ENCODE measurements around the gene CHRNB4. TPM values are rescaled to one million over a fixed set of nuclear protein-coding genes. Genes with fewer than 3 reads are reported as not detected.

The CHRNB4 gene
- total and polyA plus RNA-seq, 2 of the 8 experiments (the other 6 are each of a cell fraction or from before 2014, with no cell fraction given) = 2.4 to 4.5 TPM

DNA sequence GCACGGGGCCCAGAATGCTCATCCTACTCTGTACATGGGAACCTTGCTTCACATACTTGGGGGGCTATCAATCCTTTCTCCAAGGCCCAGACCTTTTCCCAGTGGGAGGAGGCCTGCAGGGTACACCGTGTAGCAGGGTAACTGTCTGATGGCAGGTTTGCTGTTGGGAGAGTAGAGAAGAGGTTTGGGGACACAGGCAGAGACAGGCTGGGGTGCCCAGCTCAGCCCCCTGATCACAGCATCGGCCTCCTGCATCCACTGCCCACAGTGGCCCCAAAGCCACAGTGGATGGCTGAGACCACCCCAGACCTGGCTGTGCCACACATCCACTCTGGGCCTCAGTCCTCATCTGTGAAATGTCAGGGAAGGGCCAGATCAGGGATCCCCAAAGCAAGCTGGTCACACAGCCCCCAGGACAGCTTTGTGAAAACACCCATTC is 25.8 kb downstream of the CHRNB4 start:
- TF ChIP-seq CHD1 (IDR thresholded peaks at IDR 0.05; ENCODE audit: low read depth, low read length) = no peak
- WGBS, 2 experiments (ENCODE audit: extremely low coverage in 1 of 2, insufficient coverage in 1 of 2, insufficient read length in 1 of 2, insufficient replicate concordance in 2 of 2, low coverage in 1 of 2, low lambda C conversion rate in 2 of 2, missing lambda C conversion rate in 1 of 2) = 76% methylated on average over 3 of the region's 3 CpGs; no CpG with 5 or more reads in 1 of the 2 experiments
- POLR2A ChIA-PET (ENCODE audit: partially characterized antibody) = no interaction called here

More for the DNA sequence above, 25.8 kb downstream of the CHRNB4 start:
- H3K27ac ChIP-seq (ENCODE audit: low read depth, low read length) = no peak overlapping the region
- H3K56ac ChIP-seq (replicated peaks; ENCODE audit: insufficient read length, low read depth, low read length) = no peak overlapping the region
- DNase-seq (ENCODE audit: low read depth in 1 of 2, low spot score in 2 of 2) (peak in 1 of 2 experiments; percentile 41), FAIRE-seq (no peak)
- H3K4me2 ChIP-seq (ENCODE audit: insufficient read depth in 1 of 2, low read depth in 2 of 2, low read length in 2 of 2) = no peak overlapping the region
- peaks cover 0 to 7% (median 2%) of the 10 kb centered on the region in 4 experiments; a peak in 5 of 7 replicates for H3K4me1 ChIP-seq (replicated peaks in 1 of 4; ENCODE audit: control insufficient read depth in 3 of 4, insufficient read depth in 4 of 4, low read length in 3 of 4)
- H2BK120ac ChIP-seq (replicated peaks; ENCODE audit: low read depth, low read length) = no peak overlapping the region
- H2AK5ac ChIP-seq (ENCODE audit: low read depth, low read length) = no peak overlapping the region
- CTCF ChIA-PET (ENCODE audit: partially characterized antibody) = interaction anchor here (1.0 to 7.6 kb wide), 6 partner anchors 23 to 307 kb away, joined by 3 to 81 read pairs (median 4); no protein-coding TSS in a partner anchor
- H3K27me3 ChIP-seq (replicated peaks in 1 of 4; ENCODE audit: control insufficient read depth in 3 of 4, extremely low read depth in 1 of 4, insufficient read depth in 3 of 4, low read length in 3 of 4) = peaks cover 1 to 16% (median 15%) of the 10 kb centered on the region in 4 experiments
- H3K4ac ChIP-seq (replicated peaks; ENCODE audit: insufficient read length, low read depth, low read length) = no peak overlapping the region
- H2BK20ac ChIP-seq (ENCODE audit: low read length) = no peak overlapping the region
- no peak overlapping the region for H4K8ac ChIP-seq (ENCODE audit: extremely low read depth, insufficient read depth, low read length)
- no peak overlapping the region for H2BK5ac ChIP-seq (ENCODE audit: low read depth, low read length)
- no peak overlapping the region for H2AFZ ChIP-seq (ENCODE audit: low read length)
- no peak overlapping the region for H3K4me3 ChIP-seq (ENCODE audit: extremely low read depth in 1 of 4, insufficient read depth in 2 of 4, low read depth in 3 of 4, low read length in 4 of 4)
- H3K9me3 ChIP-seq (ENCODE audit: insufficient read depth in 2 of 2, low read depth in 1 of 2, low read length in 1 of 2) = no peaks in the 10 kb centered on the region
- H4K20me1 ChIP-seq (replicated peaks in 1 of 2; ENCODE audit: control insufficient read depth in 1 of 2, insufficient read depth in 2 of 2, low read length in 2 of 2) = no peaks in the 10 kb centered on the region
- H3K18ac ChIP-seq (ENCODE audit: extremely low read depth, low read length) = no peak overlapping the region
- H3K79me1 ChIP-seq (ENCODE audit: low read depth, low read length) = no peaks in the 10 kb centered on the region
- no peak overlapping the region for H4K5ac ChIP-seq (ENCODE audit: insufficient read length, low read depth, low read length)
- no peaks in the 10 kb centered on the region for H3K36me3 ChIP-seq (ENCODE audit: control insufficient read depth in 2 of 4, insufficient read depth in 4 of 4, low read length in 3 of 4)
- no peak overlapping the region for H2BK15ac ChIP-seq (ENCODE audit: low read length)
- H3K9ac ChIP-seq (replicated peaks in 1 of 4; ENCODE audit: extremely low read depth in 1 of 4, low read depth in 3 of 4, low read length in 3 of 4) = no peak overlapping the region
- H3K79me2 ChIP-seq (ENCODE audit: control insufficient read depth in 1 of 2, insufficient read depth in 2 of 2, low read length in 2 of 2) = no peaks in the 10 kb centered on the region
- H4K91ac ChIP-seq (replicated peaks; ENCODE audit: insufficient read length, low read length) = no peak overlapping the region
- no peak overlapping the region for H3K23ac ChIP-seq (ENCODE audit: insufficient read length)
- H3K23me2 ChIP-seq (ENCODE audit: low read depth, low read length) = peaks cover 5% of the 10 kb centered on the region; the same call in 1 of the 2 replicates
- H3K14ac ChIP-seq (ENCODE audit: insufficient read length) = no peak overlapping the region
- no peak overlapping the region for H2BK12ac ChIP-seq (ENCODE audit: low read depth, low read length)
